ENCODE measurements around the gene PLD6.

The PLD6 gene

GRCh38 chr17:17204635-17205231 is 1.4 kb downstream of the PLD6 start:
- Histone ChIP-seq H3K9ac (ENCODE audit: insufficient read length, low read depth) (peak overlapping the region; percentile 10), H3K4me3 (ENCODE audit: insufficient read length, low read depth) (no peak overlapping the region), H3K4me1 (ENCODE audit: insufficient read depth, insufficient read length) (no peaks in the 10 kb centered on the region), H3K9me3 (ENCODE audit: insufficient read depth, low read length) (no peaks in the 10 kb centered on the region), H3K36me3 (ENCODE audit: insufficient read depth, insufficient read length, low read length) (peaks cover 5% of the 10 kb centered on the region), H3K27me3 (ENCODE audit: insufficient read depth, insufficient read length) (no peaks in the 10 kb centered on the region)
- DNase-seq (ENCODE audit: low read depth, low spot score), result no peak
- TF ChIP-seq YY1 (IDR thresholded peaks at IDR 0.05; ENCODE audit: insufficient read depth, insufficient read length) (no peak), SUZ12 (IDR thresholded peaks at IDR 0.05; ENCODE audit: extremely low read depth, insufficient read depth, insufficient read length) (no peak), ZNF274 (IDR thresholded peaks at IDR 0.05; ENCODE audit: low read depth, low read length) (no peak)

- Histone ChIP-seq H3K4me3 (ENCODE audit: insufficient read length, low read depth) (no peak overlapping the region), H3K27me3 (ENCODE audit: insufficient read depth, insufficient read length) (no peaks in the 10 kb centered on the region), H3K4me1 (ENCODE audit: insufficient read depth, insufficient read length) (no peaks in the 10 kb centered on the region), H3K36me3 (ENCODE audit: insufficient read depth, insufficient read length, low read length) (peaks cover 5% of the 10 kb centered on the region), H3K9me3 (ENCODE audit: insufficient read depth, low read length) (no peaks in the 10 kb centered on the region), H3K9ac (ENCODE audit: insufficient read length, low read depth) (no peak overlapping the region)
- no peak for DNase-seq (ENCODE audit: low read depth, low spot score)
- no peak for TF ChIP-seq YY1 (IDR thresholded peaks at IDR 0.05; ENCODE audit: insufficient read depth, insufficient read length)
- no peak for TF ChIP-seq ZNF274 (IDR thresholded peaks at IDR 0.05; ENCODE audit: low read depth, low read length)
- TF ChIP-seq SUZ12 (IDR thresholded peaks at IDR 0.05; ENCODE audit: extremely low read depth, insufficient read depth, insufficient read length), result no peak
Measured at GRCh38 chr17:17204041-17204591, 2.0 kb downstream of the PLD6 start.

GRCh38 chr17:17203173-17203730 is 2.9 kb downstream of the PLD6 start:
- Histone ChIP-seq H3K4me3 (ENCODE audit: insufficient read length, low read depth) (no peak overlapping the region), H3K27me3 (ENCODE audit: insufficient read depth, insufficient read length) (no peaks in the 10 kb centered on the region), H3K36me3 (ENCODE audit: insufficient read depth, insufficient read length, low read length) (peaks cover 5% of the 10 kb centered on the region), H3K9ac (ENCODE audit: insufficient read length, low read depth) (no peak overlapping the region), H3K4me1 (ENCODE audit: insufficient read depth, insufficient read length) (no peaks in the 10 kb centered on the region), H3K9me3 (ENCODE audit: insufficient read depth, low read length) (no peaks in the 10 kb centered on the region)
- TF ChIP-seq ZNF274 (IDR thresholded peaks at IDR 0.05; ENCODE audit: low read depth, low read length) (no peak), YY1 (IDR thresholded peaks at IDR 0.05; ENCODE audit: insufficient read depth, insufficient read length) (no peak), SUZ12 (IDR thresholded peaks at IDR 0.05; ENCODE audit: extremely low read depth, insufficient read depth, insufficient read length) (no peak)
- DNase-seq (ENCODE audit: low read depth, low spot score), result no peak

GRCh38 chr17:17201907-17202306 is 4.2 kb downstream of the PLD6 start:
- DNase-seq (ENCODE audit: low read depth, low spot score), result no peak
- H3K4me3 ChIP-seq (ENCODE audit: insufficient read length, low read depth), result no peak overlapping the region
- H3K36me3 ChIP-seq (ENCODE audit: insufficient read depth, insufficient read length, low read length), result peaks cover 5% of the 10 kb centered on the region
- H3K9ac ChIP-seq (ENCODE audit: insufficient read length, low read depth), result no peak overlapping the region
- H3K9me3 ChIP-seq (ENCODE audit: insufficient read depth, low read length), result no peaks in the 10 kb centered on the region
- no peak for TF ChIP-seq SUZ12 (IDR thresholded peaks at IDR 0.05; ENCODE audit: extremely low read depth, insufficient read depth, insufficient read length)
- TF ChIP-seq YY1 (IDR thresholded peaks at IDR 0.05; ENCODE audit: insufficient read depth, insufficient read length), result no peak
- no peak for TF ChIP-seq ZNF274 (IDR thresholded peaks at IDR 0.05; ENCODE audit: low read depth, low read length)
- H3K4me1 ChIP-seq (ENCODE audit: insufficient read depth, insufficient read length), result no peaks in the 10 kb centered on the region
- no peaks in the 10 kb centered on the region for H3K27me3 ChIP-seq (ENCODE audit: insufficient read depth, insufficient read length)

GRCh38 chr17:17201271-17201670 is 4.9 kb downstream of the PLD6 start:
- H3K27me3 ChIP-seq (ENCODE audit: insufficient read depth, insufficient read length), result no peaks in the 10 kb centered on the region
- no peak overlapping the region for H3K9ac ChIP-seq (ENCODE audit: insufficient read length, low read depth)
- no peak for TF ChIP-seq YY1 (IDR thresholded peaks at IDR 0.05; ENCODE audit: insufficient read depth, insufficient read length)
- no peak for TF ChIP-seq ZNF274 (IDR thresholded peaks at IDR 0.05; ENCODE audit: low read depth, low read length)
- TF ChIP-seq SUZ12 (IDR thresholded peaks at IDR 0.05; ENCODE audit: extremely low read depth, insufficient read depth, insufficient read length), result no peak
- no peaks in the 10 kb centered on the region for H3K4me1 ChIP-seq (ENCODE audit: insufficient read depth, insufficient read length)
- H3K36me3 ChIP-seq (ENCODE audit: insufficient read depth, insufficient read length, low read length), result peaks cover 5% of the 10 kb centered on the region
- H3K9me3 ChIP-seq (ENCODE audit: insufficient read depth, low read length), result no peaks in the 10 kb centered on the region
- no peak overlapping the region for H3K4me3 ChIP-seq (ENCODE audit: insufficient read length, low read depth)
- DNase-seq (ENCODE audit: low read depth, low spot score), result no peak

GRCh38 chr17:17200831-17201230 is 5.3 kb downstream of the PLD6 start:
- no peak overlapping the region for H3K9ac ChIP-seq (ENCODE audit: insufficient read length, low read depth)
- no peak for DNase-seq (ENCODE audit: low read depth, low spot score)
- no peak overlapping the region for H3K4me3 ChIP-seq (ENCODE audit: insufficient read length, low read depth)
- peaks cover 5% of the 10 kb centered on the region for H3K36me3 ChIP-seq (ENCODE audit: insufficient read depth, insufficient read length, low read length)
- H3K9me3 ChIP-seq (ENCODE audit: insufficient read depth, low read length), result no peaks in the 10 kb centered on the region
- TF ChIP-seq YY1 (IDR thresholded peaks at IDR 0.05; ENCODE audit: insufficient read depth, insufficient read length) (no peak), SUZ12 (IDR thresholded peaks at IDR 0.05; ENCODE audit: extremely low read depth, insufficient read depth, insufficient read length) (no peak), ZNF274 (IDR thresholded peaks at IDR 0.05; ENCODE audit: low read depth, low read length) (no peak)
- no peaks in the 10 kb centered on the region for H3K27me3 ChIP-seq (ENCODE audit: insufficient read depth, insufficient read length)
- no peaks in the 10 kb centered on the region for H3K4me1 ChIP-seq (ENCODE audit: insufficient read depth, insufficient read length)

- Histone ChIP-seq H3K4me3 (ENCODE audit: insufficient read length, low read depth) (no peak overlapping the region), H3K27me3 (ENCODE audit: insufficient read depth, insufficient read length) (no peaks in the 10 kb centered on the region), H3K4me1 (ENCODE audit: insufficient read depth, insufficient read length) (no peaks in the 10 kb centered on the region), H3K9me3 (ENCODE audit: insufficient read depth, low read length) (no peaks in the 10 kb centered on the region), H3K36me3 (ENCODE audit: insufficient read depth, insufficient read length, low read length) (peaks cover 5% of the 10 kb centered on the region), H3K9ac (ENCODE audit: insufficient read length, low read depth) (no peak overlapping the region)
- DNase-seq (ENCODE audit: low read depth, low spot score), result no peak
- TF ChIP-seq YY1 (IDR thresholded peaks at IDR 0.05; ENCODE audit: insufficient read depth, insufficient read length) (no peak), SUZ12 (IDR thresholded peaks at IDR 0.05; ENCODE audit: extremely low read depth, insufficient read depth, insufficient read length) (no peak), ZNF274 (IDR thresholded peaks at IDR 0.05; ENCODE audit: low read depth, low read length) (no peak)
Measured at GRCh38 chr17:17200311-17200710, 5.8 kb downstream of the PLD6 start.

Measured in NT2/D1 (cell line).